Measurements from ENCODE around the gene CFAP107. TPM values are rescaled to one million over a fixed set of nuclear protein-coding genes. Genes with fewer than 3 reads are reported as not detected.
"Not testable (repeated sequence)": the region's sequence is repeated elsewhere in the genome, so short reads cannot be mapped to it uniquely, and the experiment has no call there.

CFAP107 gene
- total RNA-seq, 1 donor from 2014 or later = not detected

GRCh38 chr1:12715896-12716437 is 30.0 kb upstream of the CFAP107 start, which contains the start of gene AADACL3:
Gene AADACL3 (plus strand): TSS chr1:12716110. CDS start chr1:12716177, 67 bp downstream.
- DNase-seq (ENCODE audit: low spot score) = no peak
- Mint-ChIP-seq H3K27ac (no peak within 1 kb of the TSS), H3K27me3 (ENCODE audit: low read depth) (peaks cover 4% of the 10 kb centered on the region), H3K4me3 (ENCODE audit: low read depth) (no peak within 1 kb of the TSS), H3K4me1 (ENCODE audit: low read depth) (no peaks in the 10 kb centered on the region), H3K9me3 (no peaks in the 10 kb centered on the region), H3K36me3 (ENCODE audit: low read depth) (no peaks in the 10 kb centered on the region)
- intact Hi-C loops (cut with micrococcal nuclease) = no loop called here

- DNase-seq (ENCODE audit: low spot score) = no peak
- intact Hi-C loops (cut with micrococcal nuclease) = no loop called here
- no peaks in the 10 kb centered on the region for H3K4me1 Mint-ChIP-seq (ENCODE audit: low read depth)
- H3K36me3 Mint-ChIP-seq (ENCODE audit: low read depth) = no peaks in the 10 kb centered on the region
- H3K4me3 Mint-ChIP-seq (ENCODE audit: low read depth) = no peak overlapping the region
- H3K27me3 Mint-ChIP-seq (ENCODE audit: low read depth) = no peaks in the 10 kb centered on the region
- no peaks in the 10 kb centered on the region for H3K9me3 Mint-ChIP-seq
- H3K27ac Mint-ChIP-seq = no peak overlapping the region
Observed at GRCh38 chr1:12717301-12717838, 28.6 kb upstream of the CFAP107 start.

- H3K4me3 Mint-ChIP-seq (ENCODE audit: low read depth) = no peak overlapping the region
- no peaks in the 10 kb centered on the region for H3K4me1 Mint-ChIP-seq (ENCODE audit: low read depth)
- intact Hi-C loops (cut with micrococcal nuclease) = no loop called here
- peaks cover 3% of the 10 kb centered on the region for H3K27me3 Mint-ChIP-seq (ENCODE audit: low read depth)
- H3K27ac Mint-ChIP-seq = no peak overlapping the region
- no peaks in the 10 kb centered on the region for H3K36me3 Mint-ChIP-seq (ENCODE audit: low read depth)
- DNase-seq (ENCODE audit: low spot score) = no peak
- H3K9me3 Mint-ChIP-seq = no peaks in the 10 kb centered on the region
Observed at GRCh38 chr1:12722626-12723025, 23.4 kb upstream of the CFAP107 start.

DNA sequence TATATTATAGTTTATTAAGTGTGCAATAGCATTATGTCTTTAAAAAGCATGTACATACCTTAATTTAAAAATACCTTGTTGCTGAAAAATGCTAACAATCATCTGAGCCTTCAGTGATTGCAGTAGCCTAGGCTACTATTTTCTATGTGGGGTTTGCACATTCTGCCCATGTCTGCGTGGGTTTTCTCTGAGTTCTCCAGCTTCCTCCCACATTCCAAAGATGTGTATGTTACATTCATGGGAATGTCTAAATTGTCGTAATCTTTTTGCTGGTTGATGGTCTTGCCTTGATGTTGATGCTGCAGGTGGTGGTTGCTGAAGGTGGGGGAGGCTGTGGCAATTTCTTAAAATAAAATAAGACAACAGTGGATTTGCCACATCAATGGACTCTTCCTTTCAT is 17.6 kb upstream of the CFAP107 start:
- DNase-seq (ENCODE audit: low spot score) = no peak
- no peak overlapping the region for H3K27ac Mint-ChIP-seq
- intact Hi-C loops (cut with micrococcal nuclease) = no loop called here
- no peak overlapping the region for H3K4me3 Mint-ChIP-seq (ENCODE audit: low read depth)
- no peaks in the 10 kb centered on the region for H3K36me3 Mint-ChIP-seq (ENCODE audit: low read depth)
- H3K4me1 Mint-ChIP-seq (ENCODE audit: low read depth) = no peaks in the 10 kb centered on the region
- H3K27me3 Mint-ChIP-seq (ENCODE audit: low read depth) = peaks cover 8% of the 10 kb centered on the region
- H3K9me3 Mint-ChIP-seq = peaks cover 14% of the 10 kb centered on the region

- no peaks in the 10 kb centered on the region for H3K4me1 Mint-ChIP-seq (ENCODE audit: low read depth)
- no peak for DNase-seq (ENCODE audit: low spot score)
- intact Hi-C loops (cut with micrococcal nuclease) = no loop called here
Observed at GRCh38 chr1:12730156-12730555, 15.8 kb upstream of the CFAP107 start.

DNA sequence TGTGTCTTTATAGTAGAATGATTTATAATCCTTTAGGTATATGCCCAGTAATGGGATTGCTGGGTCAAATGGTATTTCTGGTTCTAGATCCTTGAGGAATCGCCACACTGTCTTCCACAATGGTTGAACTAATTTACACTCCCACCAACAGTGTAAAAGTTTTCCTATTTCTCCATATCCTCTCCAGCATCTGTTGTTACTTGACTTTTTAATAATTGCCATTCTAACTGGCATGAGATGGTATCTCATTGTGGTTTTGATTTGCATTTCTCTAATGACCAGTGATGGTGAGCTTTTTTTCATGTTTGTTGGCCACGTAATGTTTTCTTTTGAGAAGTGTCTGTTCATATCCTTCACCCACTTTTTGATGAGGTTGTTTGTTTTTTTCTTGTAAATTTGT is 14.9 kb upstream of the CFAP107 start:
- Mint-ChIP-seq H3K27me3 (ENCODE audit: low read depth) (peaks cover 17% of the 10 kb centered on the region), H3K9me3 (peaks cover 17% of the 10 kb centered on the region)
- H3K4me3 Mint-ChIP-seq (ENCODE audit: low read depth); H3K36me3 Mint-ChIP-seq (ENCODE audit: low read depth); intact Hi-C loops (cut with micrococcal nuclease); DNase-seq (ENCODE audit: low spot score); H3K4me1 Mint-ChIP-seq (ENCODE audit: low read depth); H3K27ac Mint-ChIP-seq: not testable (repeated sequence)

More at GRCh38 chr1:12730156-12730555, 15.8 kb upstream of the CFAP107 start:
- Mint-ChIP-seq H3K4me3 (ENCODE audit: low read depth) (no peak overlapping the region), H3K27me3 (ENCODE audit: low read depth) (peaks cover 13% of the 10 kb centered on the region), H3K27ac (no peak overlapping the region), H3K36me3 (ENCODE audit: low read depth) (no peaks in the 10 kb centered on the region), H3K9me3 (peaks cover 17% of the 10 kb centered on the region)

GRCh38 chr1:12734651-12735050 is 11.3 kb upstream of the CFAP107 start:
- peaks cover 17% of the 10 kb centered on the region for H3K9me3 Mint-ChIP-seq
- no peak for DNase-seq (ENCODE audit: low spot score)
- no peaks in the 10 kb centered on the region for H3K4me1 Mint-ChIP-seq (ENCODE audit: low read depth)
- intact Hi-C loops (cut with micrococcal nuclease) = no loop called here
- peaks cover 34% of the 10 kb centered on the region for H3K27me3 Mint-ChIP-seq (ENCODE audit: low read depth)
- no peak overlapping the region for H3K4me3 Mint-ChIP-seq (ENCODE audit: low read depth)
- H3K36me3 Mint-ChIP-seq (ENCODE audit: low read depth) = no peaks in the 10 kb centered on the region
- no peak overlapping the region for H3K27ac Mint-ChIP-seq

DNA sequence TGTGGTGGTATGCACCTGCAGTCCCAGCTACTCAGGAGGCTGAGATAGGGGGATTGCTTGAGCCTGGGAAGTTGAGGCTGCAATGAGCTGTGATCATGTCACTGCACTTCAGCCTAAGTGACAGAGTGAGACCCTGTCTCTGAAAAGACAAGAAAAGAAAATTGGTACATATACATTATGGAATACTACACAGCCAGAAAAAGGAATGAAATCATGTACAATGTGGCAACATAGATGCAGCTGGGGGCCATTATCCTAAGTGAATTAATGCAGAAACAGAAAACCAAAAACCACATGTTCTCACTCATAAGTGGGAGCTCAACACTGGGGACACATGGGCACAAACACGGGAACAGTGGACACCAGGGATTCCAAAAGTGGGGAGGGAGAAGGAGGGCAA is 7.1 kb upstream of the CFAP107 start:
- no peak overlapping the region for H3K27ac Mint-ChIP-seq
- intact Hi-C loops (cut with micrococcal nuclease) = no loop called here
- peaks cover 28% of the 10 kb centered on the region for H3K27me3 Mint-ChIP-seq (ENCODE audit: low read depth)
- no peak for DNase-seq (ENCODE audit: low spot score)
- H3K9me3 Mint-ChIP-seq = no peaks in the 10 kb centered on the region
- no peaks in the 10 kb centered on the region for H3K4me1 Mint-ChIP-seq (ENCODE audit: low read depth)
- no peak overlapping the region for H3K4me3 Mint-ChIP-seq (ENCODE audit: low read depth)
- H3K36me3 Mint-ChIP-seq (ENCODE audit: low read depth) = no peaks in the 10 kb centered on the region

GRCh38 chr1:12739613-12740012 is 6.4 kb upstream of the CFAP107 start:
- no peaks in the 10 kb centered on the region for H3K9me3 Mint-ChIP-seq
- intact Hi-C loops (cut with micrococcal nuclease) = no loop called here
- peaks cover 25% of the 10 kb centered on the region for H3K27me3 Mint-ChIP-seq (ENCODE audit: low read depth)
- H3K4me3 Mint-ChIP-seq (ENCODE audit: low read depth) = no peak overlapping the region
- no peaks in the 10 kb centered on the region for H3K4me1 Mint-ChIP-seq (ENCODE audit: low read depth)
- H3K36me3 Mint-ChIP-seq (ENCODE audit: low read depth) = no peaks in the 10 kb centered on the region
- no peak overlapping the region for H3K27ac Mint-ChIP-seq
- DNase-seq (ENCODE audit: low spot score) = no peak

GRCh38 chr1:12741946-12742345 is 4.1 kb upstream of the CFAP107 start:
- Mint-ChIP-seq H3K9me3 (peaks cover 5% of the 10 kb centered on the region), H3K4me1 (ENCODE audit: low read depth) (peaks cover 14% of the 10 kb centered on the region), H3K36me3 (ENCODE audit: low read depth) (no peaks in the 10 kb centered on the region), H3K27me3 (ENCODE audit: low read depth) (peaks cover 24% of the 10 kb centered on the region), H3K27ac (no peak overlapping the region), H3K4me3 (ENCODE audit: low read depth) (no peak overlapping the region)
- intact Hi-C loops (cut with micrococcal nuclease) = no loop called here
- DNase-seq (ENCODE audit: low spot score) = no peak

GRCh38 chr1:12745126-12745991 is 641 bp upstream of the CFAP107 start:
- Mint-ChIP-seq H3K4me1 (ENCODE audit: low read depth) (peaks cover 14% of the 10 kb centered on the region), H3K4me3 (ENCODE audit: low read depth) (no peak overlapping the region), H3K36me3 (ENCODE audit: low read depth) (no peaks in the 10 kb centered on the region), H3K9me3 (peaks cover 30% of the 10 kb centered on the region), H3K27me3 (ENCODE audit: low read depth) (peaks cover 22% of the 10 kb centered on the region), H3K27ac (no peak overlapping the region)
- intact Hi-C loops (cut with micrococcal nuclease) = no loop called here
- no peak for DNase-seq (ENCODE audit: low spot score)

DNA sequence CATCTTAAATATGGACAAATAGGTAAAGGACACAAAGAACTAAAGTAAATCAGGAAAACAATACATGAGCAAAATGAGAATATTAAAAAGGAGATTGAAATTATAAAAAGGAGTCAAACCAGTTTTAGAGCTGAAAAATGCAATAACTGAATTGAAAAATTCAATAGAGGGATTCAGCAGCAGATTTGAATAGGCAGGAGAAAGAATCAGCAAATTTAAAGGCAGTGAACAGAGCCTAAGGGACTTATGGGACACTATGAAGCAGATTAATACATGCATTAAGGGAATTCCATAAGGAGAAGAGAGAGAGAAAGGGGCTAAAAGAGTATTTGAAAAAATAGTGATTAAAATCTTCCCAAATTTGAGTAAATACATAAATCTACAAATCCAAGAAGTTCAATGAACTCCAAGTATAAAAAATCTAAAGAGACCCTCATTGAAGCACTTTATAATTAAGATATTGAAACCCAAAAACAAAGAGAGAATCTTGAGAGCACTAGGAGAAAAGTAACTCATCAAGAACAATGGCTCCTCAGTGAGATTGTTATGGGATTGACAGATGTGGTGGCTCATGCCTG is 2.9 kb downstream of the CFAP107 start:
- Mint-ChIP-seq H3K4me1 (ENCODE audit: low read depth) (peaks cover 14% of the 10 kb centered on the region), H3K27me3 (ENCODE audit: low read depth) (peaks cover 25% of the 10 kb centered on the region), H3K36me3 (ENCODE audit: low read depth) (no peaks in the 10 kb centered on the region), H3K27ac (no peak overlapping the region), H3K9me3 (peaks cover 33% of the 10 kb centered on the region), H3K4me3 (ENCODE audit: low read depth) (no peak overlapping the region)
- no peak for DNase-seq (ENCODE audit: low spot score)
- intact Hi-C loops (cut with micrococcal nuclease) = no loop called here

DNA sequence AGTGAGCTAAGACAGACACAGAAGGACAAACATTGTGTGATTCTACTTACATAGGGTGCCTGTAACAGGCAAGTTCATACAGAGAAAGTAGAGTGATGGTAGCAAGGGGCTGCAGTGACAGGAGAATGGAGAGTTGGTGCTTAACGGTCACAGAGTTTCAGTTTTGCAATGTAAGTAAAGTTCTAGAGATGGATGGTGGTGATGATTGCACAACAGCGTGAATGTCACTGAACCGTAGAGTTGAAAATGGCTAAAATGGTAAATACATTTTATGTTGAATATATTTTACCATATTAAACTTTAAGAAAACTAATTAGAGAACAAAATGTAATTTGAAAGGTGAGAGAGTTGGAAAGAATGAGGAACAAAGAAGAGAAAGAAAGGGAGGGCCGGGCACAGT is 8.7 kb downstream of the CFAP107 start:
- H3K27ac Mint-ChIP-seq = no peak overlapping the region
- no peak overlapping the region for H3K4me3 Mint-ChIP-seq (ENCODE audit: low read depth)
- peaks cover 21% of the 10 kb centered on the region for H3K27me3 Mint-ChIP-seq (ENCODE audit: low read depth)
- H3K4me1 Mint-ChIP-seq (ENCODE audit: low read depth) = no peaks in the 10 kb centered on the region
- H3K36me3 Mint-ChIP-seq (ENCODE audit: low read depth) = no peaks in the 10 kb centered on the region
- H3K9me3 Mint-ChIP-seq = peaks cover 9% of the 10 kb centered on the region
- DNase-seq (ENCODE audit: low spot score) = no peak
- intact Hi-C loops (cut with micrococcal nuclease) = no loop called here

Data from activated T-helper 2 cell treated with anti-CD3 and anti-CD28 coated beads, Interferon-gamma antibody, Interleukin-2, Interleukin-4, amounts not matched to agents 10 μg/mL and 5 μg/mL and 100 μg/mL, durations not matched to agents 14 hours and 24 hours and 36 hours (primary cell).